ENCODE results near the gene BACH2. TPM values are rescaled to one million over a fixed set of nuclear protein-coding genes. Genes with fewer than 3 reads are reported as not detected.

The BACH2 gene
- polyA plus RNA-seq, 2 of the 4 experiments (the other 2 are of a cell fraction): 0.01 to 0.36 TPM

DNA sequence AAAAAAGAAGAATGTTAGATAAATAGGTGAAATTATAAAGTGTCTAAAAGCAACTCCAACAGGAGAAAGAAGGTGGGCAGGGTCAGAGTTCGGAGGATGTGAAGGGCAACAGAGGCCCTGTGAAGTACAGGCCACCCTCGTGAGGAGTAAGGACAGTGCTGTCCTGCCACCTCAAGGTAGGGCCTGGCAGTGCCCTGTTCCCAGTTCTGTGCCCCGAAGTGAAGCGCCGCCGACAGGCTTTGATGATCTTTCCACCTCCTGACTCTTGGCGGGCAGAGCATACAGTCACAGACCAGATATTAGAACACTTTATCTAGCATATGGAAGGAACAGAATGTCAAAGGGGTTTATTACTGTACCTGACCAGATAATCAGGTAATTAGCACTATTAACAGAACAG lies 326.6 kb downstream of the BACH2 start:
- TF ChIP-seq NR3C1 (IDR thresholded peaks at IDR 0.05) (no peak), ZSCAN20 (CRISPR knock-in tag; IDR thresholded peaks at IDR 0.05) (no peak), BHLHE40 (IDR thresholded peaks at IDR 0.05; ENCODE audit: low read depth, low read length) (no peak), BCL3 (IDR thresholded peaks at IDR 0.05) (no peak), CEBPB (IDR thresholded peaks at IDR 0.05) (no peak), HOXA7 (CRISPR knock-in tag; IDR thresholded peaks at IDR 0.05) (no peak), ATOH8 (CRISPR knock-in tag; IDR thresholded peaks at IDR 0.05; ENCODE audit: low read depth) (no peak), RFX5 (IDR thresholded peaks at IDR 0.05) (no peak), TP53 (CRISPR knock-in tag; IDR thresholded peaks at IDR 0.05) (no peak), NPAS2 (CRISPR knock-in tag; IDR thresholded peaks at IDR 0.05; ENCODE audit: borderline replicate concordance) (no peak), EP300 (IDR thresholded peaks at IDR 0.05) (no peak)
- TF ChIP-seq, protein P1, sequence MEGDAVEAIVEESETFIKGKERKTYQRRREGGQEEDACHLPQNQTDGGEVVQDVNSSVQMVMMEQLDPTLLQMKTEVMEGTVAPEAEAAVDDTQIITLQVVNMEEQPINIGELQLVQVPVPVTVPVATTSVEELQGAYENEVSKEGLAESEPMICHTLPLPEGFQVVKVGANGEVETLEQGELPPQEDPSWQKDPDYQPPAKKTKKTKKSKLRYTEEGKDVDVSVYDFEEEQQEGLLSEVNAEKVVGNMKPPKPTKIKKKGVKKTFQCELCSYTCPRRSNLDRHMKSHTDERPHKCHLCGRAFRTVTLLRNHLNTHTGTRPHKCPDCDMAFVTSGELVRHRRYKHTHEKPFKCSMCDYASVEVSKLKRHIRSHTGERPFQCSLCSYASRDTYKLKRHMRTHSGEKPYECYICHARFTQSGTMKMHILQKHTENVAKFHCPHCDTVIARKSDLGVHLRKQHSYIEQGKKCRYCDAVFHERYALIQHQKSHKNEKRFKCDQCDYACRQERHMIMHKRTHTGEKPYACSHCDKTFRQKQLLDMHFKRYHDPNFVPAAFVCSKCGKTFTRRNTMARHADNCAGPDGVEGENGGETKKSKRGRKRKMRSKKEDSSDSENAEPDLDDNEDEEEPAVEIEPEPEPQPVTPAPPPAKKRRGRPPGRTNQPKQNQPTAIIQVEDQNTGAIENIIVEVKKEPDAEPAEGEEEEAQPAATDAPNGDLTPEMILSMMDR (IDR thresholded peaks at IDR 0.05): no peak
- FAIRE-seq (no peak), DNase-seq (ENCODE audit: low read depth in 1 of 2, low spot score in 1 of 2) (no peak), ATAC-seq (peak; percentile 68 to 77; a peak in 3 of 6 replicates)
- H3K4me2 ChIP-seq: no peak overlapping the region
- ChIA-PET POLR2A (no interaction called here), CTCF (interaction anchor here (0.7 to 2.9 kb wide), 5 partner anchors 428 to 509 kb away, joined by 3 to 14 read pairs (median 3); no protein-coding TSS in a partner anchor)
- H3K9me3 ChIP-seq: no peaks in the 10 kb centered on the region
- 60% methylated on average over 7 of the region's 7 CpGs for WGBS (ENCODE audit: missing lambda C conversion rate)
- H3K4me1 ChIP-seq: no peaks in the 10 kb centered on the region
- no peak overlapping the region for H3K4me3 ChIP-seq
- H3K27ac ChIP-seq: no peak overlapping the region

DNA sequence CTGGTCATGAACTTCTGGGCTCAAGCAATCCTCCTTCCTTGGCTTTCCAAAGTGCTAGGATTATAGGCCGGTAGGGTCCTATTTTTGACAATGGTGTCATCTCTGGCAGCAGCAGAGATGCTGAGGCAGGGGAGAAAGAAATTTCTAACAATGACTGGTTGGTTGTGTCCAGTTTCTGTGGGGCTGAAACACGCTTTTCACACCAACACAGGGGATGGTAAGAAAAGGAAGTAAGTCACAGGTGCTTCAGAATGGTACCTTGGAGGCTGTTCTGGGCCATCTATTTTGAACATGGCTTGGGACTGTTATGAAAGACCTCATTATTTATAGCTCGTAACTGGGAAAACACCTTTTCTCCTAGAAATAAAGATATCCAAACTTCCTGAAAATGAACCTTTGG lies 329.7 kb downstream of the BACH2 start:
- no peak for FAIRE-seq
- ChIA-PET POLR2A (no interaction called here), CTCF (interaction anchor here (0.6 to 2.5 kb wide), 3 partner anchors 426 to 512 kb away, joined by 3 to 9 read pairs (median 8); no protein-coding TSS in a partner anchor)
- WGBS (ENCODE audit: missing lambda C conversion rate): 35% methylated on average over 3 of the region's 3 CpGs
- Histone ChIP-seq H3K4me1 (no peaks in the 10 kb centered on the region), H3K9me3 (no peaks in the 10 kb centered on the region), H3K4me3 (no peak overlapping the region), H3K27ac (no peak overlapping the region), H3K4me2 (no peak overlapping the region)
- ATAC-seq: no peak
- no peak for TF ChIP-seq CHD4 (IDR thresholded peaks at IDR 0.05; ENCODE audit: borderline replicate concordance)
- no peak for TF ChIP-seq CEBPB (IDR thresholded peaks at IDR 0.05)
- TF ChIP-seq JUN (IDR thresholded peaks at IDR 0.05): no peak
- no peak for TF ChIP-seq CBX8 (IDR thresholded peaks at IDR 0.05)
- TF ChIP-seq NR3C1 (IDR thresholded peaks at IDR 0.05): no peak
- no peak for TF ChIP-seq TP53 (CRISPR knock-in tag; IDR thresholded peaks at IDR 0.05)
- no peak for TF ChIP-seq FOSB (CRISPR knock-in tag; IDR thresholded peaks at IDR 0.05)
- TF ChIP-seq BHLHE40 (IDR thresholded peaks at IDR 0.05; ENCODE audit: low read depth, low read length): no peak
- no peak for TF ChIP-seq POLR2A (IDR thresholded peaks at IDR 0.05; ENCODE audit: low read length)
- no peak for TF ChIP-seq KDM1A (IDR thresholded peaks at IDR 0.05; ENCODE audit: low read depth)
- no peak for TF ChIP-seq MYC (IDR thresholded peaks at IDR 0.05; ENCODE audit: borderline replicate concordance, low read length)
- no peak for TF ChIP-seq MAFK (IDR thresholded peaks at IDR 0.05; ENCODE audit: partially characterized antibody)
- no peak for DNase-seq (ENCODE audit: low read depth in 1 of 2, low spot score in 1 of 2)

DNA sequence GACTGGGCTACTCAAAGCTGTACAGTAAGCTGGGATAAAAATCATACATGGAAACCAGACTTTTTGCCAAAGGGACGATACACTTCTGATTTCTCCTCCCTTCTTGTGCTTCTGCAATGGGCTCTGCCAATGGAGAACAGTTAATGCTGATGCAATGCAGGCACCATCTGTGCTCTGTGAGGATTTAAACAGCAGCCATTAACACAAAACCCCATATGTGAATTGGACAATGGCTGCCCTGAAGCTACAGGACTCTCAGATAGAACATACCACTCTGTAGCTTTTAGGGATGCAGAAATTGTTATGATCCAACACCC lies 330.5 kb downstream of the BACH2 start:
- ATAC-seq: no peak
- no peak overlapping the region for H3K4me2 ChIP-seq
- H3K4me3 ChIP-seq: no peak overlapping the region
- H3K27ac ChIP-seq: no peak overlapping the region
- ChIA-PET POLR2A (no interaction called here), CTCF (interaction anchor here (0.6 to 2.5 kb wide), 3 partner anchors 427 to 513 kb away, joined by 3 to 9 read pairs (median 8); no protein-coding TSS in a partner anchor)
- DNase-seq (ENCODE audit: low read depth in 1 of 2, low spot score in 1 of 2): no peak
- no peaks in the 10 kb centered on the region for H3K4me1 ChIP-seq
- TF ChIP-seq EHMT2 (IDR thresholded peaks at IDR 0.05; ENCODE audit: low read depth): no peak
- no peak for TF ChIP-seq ZNF302 (CRISPR knock-in tag; IDR thresholded peaks at IDR 0.05)
- no peak for TF ChIP-seq JUN (IDR thresholded peaks at IDR 0.05)
- no peak for TF ChIP-seq NR3C1 (IDR thresholded peaks at IDR 0.05)
- no peak for TF ChIP-seq KDM5A (IDR thresholded peaks at IDR 0.05)
- no peak for TF ChIP-seq PHF8 (IDR thresholded peaks at IDR 0.05; ENCODE audit: borderline replicate concordance, low read depth)
- no peak for TF ChIP-seq SMC3 (IDR thresholded peaks at IDR 0.05)
- no peak for TF ChIP-seq REST (IDR thresholded peaks at IDR 0.05)
- no peak for TF ChIP-seq BCL3 (IDR thresholded peaks at IDR 0.05)
- H3K9me3 ChIP-seq: no peaks in the 10 kb centered on the region
- WGBS (ENCODE audit: missing lambda C conversion rate): 8% methylated on average over 1 of the region's 1 CpG
- no peak for FAIRE-seq
